Measurements from ENCODE around the gene SYT2.

SYT2 gene

GRCh38 chr1:202661136-202661845 is 49.0 kb downstream of the SYT2 start:
- Histone ChIP-seq H3K27me3 (replicated peaks; ENCODE audit: control insufficient read depth, insufficient read depth, low read length, poor library complexity, severe bottlenecking) (no peaks in the 10 kb centered on the region), H3K36me3 (ENCODE audit: control insufficient read depth, insufficient read depth, low read length) (no peaks in the 10 kb centered on the region), H3K4me3 (ENCODE audit: insufficient read depth, low read depth, low read length, poor library complexity, severe bottlenecking) (no peak overlapping the region), H3K27ac (ENCODE audit: insufficient read depth, low read length, poor library complexity, severe bottlenecking) (no peak overlapping the region), H3K4me1 (ENCODE audit: control insufficient read depth, insufficient read depth, low read length, poor library complexity, severe bottlenecking) (no peaks in the 10 kb centered on the region), H3K9me3 (ENCODE audit: control insufficient read depth, low read length) (no peaks in the 10 kb centered on the region)
- DNase-seq, result no peak

GRCh38 chr1:202659974-202660373 is 50.3 kb downstream of the SYT2 start:
- Histone ChIP-seq H3K4me1 (ENCODE audit: control insufficient read depth, insufficient read depth, low read length, poor library complexity, severe bottlenecking) (no peaks in the 10 kb centered on the region), H3K4me3 (ENCODE audit: insufficient read depth, low read depth, low read length, poor library complexity, severe bottlenecking) (no peak overlapping the region), H3K36me3 (ENCODE audit: control insufficient read depth, insufficient read depth, low read length) (no peaks in the 10 kb centered on the region), H3K27me3 (replicated peaks; ENCODE audit: control insufficient read depth, insufficient read depth, low read length, poor library complexity, severe bottlenecking) (no peaks in the 10 kb centered on the region), H3K9me3 (ENCODE audit: control insufficient read depth, low read length) (no peaks in the 10 kb centered on the region), H3K27ac (ENCODE audit: insufficient read depth, low read length, poor library complexity, severe bottlenecking) (no peak overlapping the region)
- no peak for DNase-seq

GRCh38 chr1:202659541-202659940 is 50.7 kb downstream of the SYT2 start:
- no peaks in the 10 kb centered on the region for H3K27me3 ChIP-seq (replicated peaks; ENCODE audit: control insufficient read depth, insufficient read depth, low read length, poor library complexity, severe bottlenecking)
- no peak overlapping the region for H3K27ac ChIP-seq (ENCODE audit: insufficient read depth, low read length, poor library complexity, severe bottlenecking)
- H3K4me3 ChIP-seq (ENCODE audit: insufficient read depth, low read depth, low read length, poor library complexity, severe bottlenecking), result no peak overlapping the region
- DNase-seq, result no peak
- no peaks in the 10 kb centered on the region for H3K9me3 ChIP-seq (ENCODE audit: control insufficient read depth, low read length)
- H3K4me1 ChIP-seq (ENCODE audit: control insufficient read depth, insufficient read depth, low read length, poor library complexity, severe bottlenecking), result no peaks in the 10 kb centered on the region
- H3K36me3 ChIP-seq (ENCODE audit: control insufficient read depth, insufficient read depth, low read length), result no peaks in the 10 kb centered on the region

- Histone ChIP-seq H3K27me3 (replicated peaks; ENCODE audit: control insufficient read depth, insufficient read depth, low read length, poor library complexity, severe bottlenecking) (no peaks in the 10 kb centered on the region), H3K4me1 (ENCODE audit: control insufficient read depth, insufficient read depth, low read length, poor library complexity, severe bottlenecking) (no peaks in the 10 kb centered on the region), H3K9me3 (ENCODE audit: control insufficient read depth, low read length) (no peaks in the 10 kb centered on the region), H3K36me3 (ENCODE audit: control insufficient read depth, insufficient read depth, low read length) (no peaks in the 10 kb centered on the region), H3K4me3 (ENCODE audit: insufficient read depth, low read depth, low read length, poor library complexity, severe bottlenecking) (no peak overlapping the region), H3K27ac (ENCODE audit: insufficient read depth, low read length, poor library complexity, severe bottlenecking) (no peak overlapping the region)
- DNase-seq, result no peak
Measured at GRCh38 chr1:202658769-202659168, 51.5 kb downstream of the SYT2 start.

GRCh38 chr1:202658251-202658759 is 51.9 kb downstream of the SYT2 start:
- DNase-seq, result no peak
- no peaks in the 10 kb centered on the region for H3K4me1 ChIP-seq (ENCODE audit: control insufficient read depth, insufficient read depth, low read length, poor library complexity, severe bottlenecking)
- H3K9me3 ChIP-seq (ENCODE audit: control insufficient read depth, low read length), result no peaks in the 10 kb centered on the region
- H3K27ac ChIP-seq (ENCODE audit: insufficient read depth, low read length, poor library complexity, severe bottlenecking), result no peak overlapping the region
- no peaks in the 10 kb centered on the region for H3K27me3 ChIP-seq (replicated peaks; ENCODE audit: control insufficient read depth, insufficient read depth, low read length, poor library complexity, severe bottlenecking)
- no peaks in the 10 kb centered on the region for H3K36me3 ChIP-seq (ENCODE audit: control insufficient read depth, insufficient read depth, low read length)
- no peak overlapping the region for H3K4me3 ChIP-seq (ENCODE audit: insufficient read depth, low read depth, low read length, poor library complexity, severe bottlenecking)

- H3K27me3 ChIP-seq (replicated peaks; ENCODE audit: control insufficient read depth, insufficient read depth, low read length, poor library complexity, severe bottlenecking), result no peaks in the 10 kb centered on the region
- no peak for DNase-seq
- H3K4me1 ChIP-seq (ENCODE audit: control insufficient read depth, insufficient read depth, low read length, poor library complexity, severe bottlenecking), result no peaks in the 10 kb centered on the region
- no peak overlapping the region for H3K27ac ChIP-seq (ENCODE audit: insufficient read depth, low read length, poor library complexity, severe bottlenecking)
- no peak overlapping the region for H3K4me3 ChIP-seq (ENCODE audit: insufficient read depth, low read depth, low read length, poor library complexity, severe bottlenecking)
- H3K9me3 ChIP-seq (ENCODE audit: control insufficient read depth, low read length), result no peaks in the 10 kb centered on the region
- no peaks in the 10 kb centered on the region for H3K36me3 ChIP-seq (ENCODE audit: control insufficient read depth, insufficient read depth, low read length)
Measured at GRCh38 chr1:202656951-202657646, 53.2 kb downstream of the SYT2 start.

- H3K36me3 ChIP-seq (ENCODE audit: control insufficient read depth, insufficient read depth, low read length), result no peaks in the 10 kb centered on the region
- no peaks in the 10 kb centered on the region for H3K4me1 ChIP-seq (ENCODE audit: control insufficient read depth, insufficient read depth, low read length, poor library complexity, severe bottlenecking)
- no peak for DNase-seq
Measured at GRCh38 chr1:202656057-202656456, 54.2 kb downstream of the SYT2 start.

GRCh38 chr1:202654079-202654478 is 56.2 kb downstream of the SYT2 start:
- Histone ChIP-seq H3K4me3 (ENCODE audit: insufficient read depth, low read depth, low read length, poor library complexity, severe bottlenecking) (no peak overlapping the region), H3K27ac (ENCODE audit: insufficient read depth, low read length, poor library complexity, severe bottlenecking) (no peak overlapping the region), H3K27me3 (replicated peaks; ENCODE audit: control insufficient read depth, insufficient read depth, low read length, poor library complexity, severe bottlenecking) (no peaks in the 10 kb centered on the region), H3K9me3 (ENCODE audit: control insufficient read depth, low read length) (no peaks in the 10 kb centered on the region), H3K36me3 (ENCODE audit: control insufficient read depth, insufficient read depth, low read length) (no peaks in the 10 kb centered on the region), H3K4me1 (ENCODE audit: control insufficient read depth, insufficient read depth, low read length, poor library complexity, severe bottlenecking) (no peaks in the 10 kb centered on the region)
- DNase-seq, result no peak

More at GRCh38 chr1:202656057-202656456, 54.2 kb downstream of the SYT2 start:
- H3K4me3 ChIP-seq (ENCODE audit: insufficient read depth, low read depth, low read length, poor library complexity, severe bottlenecking), result no peak overlapping the region
- H3K9me3 ChIP-seq (ENCODE audit: control insufficient read depth, low read length), result no peaks in the 10 kb centered on the region
- H3K27me3 ChIP-seq (replicated peaks; ENCODE audit: control insufficient read depth, insufficient read depth, low read length, poor library complexity, severe bottlenecking), result no peaks in the 10 kb centered on the region
- H3K27ac ChIP-seq (ENCODE audit: insufficient read depth, low read length, poor library complexity, severe bottlenecking), result no peak overlapping the region

- Histone ChIP-seq H3K27ac (ENCODE audit: insufficient read depth, low read length, poor library complexity, severe bottlenecking) (no peak overlapping the region), H3K4me1 (ENCODE audit: control insufficient read depth, insufficient read depth, low read length, poor library complexity, severe bottlenecking) (no peaks in the 10 kb centered on the region), H3K27me3 (replicated peaks; ENCODE audit: control insufficient read depth, insufficient read depth, low read length, poor library complexity, severe bottlenecking) (no peaks in the 10 kb centered on the region), H3K36me3 (ENCODE audit: control insufficient read depth, insufficient read depth, low read length) (no peaks in the 10 kb centered on the region), H3K4me3 (ENCODE audit: insufficient read depth, low read depth, low read length, poor library complexity, severe bottlenecking) (no peak overlapping the region), H3K9me3 (ENCODE audit: control insufficient read depth, low read length) (no peaks in the 10 kb centered on the region)
- no peak for DNase-seq
Measured at GRCh38 chr1:202649553-202650392, 60.5 kb downstream of the SYT2 start.
